COLO668 (cell line): ENCODE data around the gene PRAC2.
A peak's percentile ranks its signal among the peaks of the same experiment; 100 is the strongest.

Experiments used
- DNase-seq: peaks from one replicate; lab custom pipeline; 2025; ENCODE audit not compliant: unreplicated experiment; lab: John Stamatoyannopoulos, UW

The PRAC2 gene

GRCh38 chr17:48719642-48720265 is 3.2 kb upstream of the PRAC2 start:
- no peak for DNase-seq

- no peak for DNase-seq
Observed at GRCh38 chr17:48720266-48721008, 2.5 kb upstream of the PRAC2 start.

GRCh38 chr17:48721009-48721402 is 2.0 kb upstream of the PRAC2 start:
- no peak for DNase-seq

GRCh38 chr17:48722201-48722907 is 631 bp upstream of the PRAC2 start, which contains the start of gene PRAC1:
PRAC1 (minus strand) TSS chr17:48722518; CDS start chr17:48722392, 126 bp downstream.
- no peak for DNase-seq

- peak; percentile 22 for DNase-seq
Observed at GRCh38 chr17:48723423-48724250, 652 bp downstream of the PRAC2 start.

GRCh38 chr17:48724251-48725003 is 1.4 kb downstream of the PRAC2 start:
- DNase-seq = peak; percentile 65

GRCh38 chr17:48725004-48725287 is 2.0 kb downstream of the PRAC2 start:
- no peak for DNase-seq

GRCh38 chr17:48725288-48726064 is 2.5 kb downstream of the PRAC2 start:
- no peak for DNase-seq

- DNase-seq = no peak
Observed at GRCh38 chr17:48726114-48726915, 3.3 kb downstream of the PRAC2 start.

GRCh38 chr17:48726916-48727286 is 3.9 kb downstream of the PRAC2 start:
- DNase-seq = no peak

- DNase-seq = no peak
Observed at GRCh38 chr17:48727415-48728175, 4.6 kb downstream of the PRAC2 start.

- DNase-seq = peak; percentile 5
Observed at GRCh38 chr17:48728232-48729231, 5.5 kb downstream of the PRAC2 start, which contains the start of gene HOXB13. HOXB13 (minus strand) TSS chr17:48728750; CDS start chr17:48728593, 157 bp downstream.

GRCh38 chr17:48729335-48730239 is 6.6 kb downstream of the PRAC2 start:
- no peak for DNase-seq

- no peak for DNase-seq
Observed at GRCh38 chr17:48730240-48730550, 7.2 kb downstream of the PRAC2 start.

- DNase-seq = no peak
Observed at GRCh38 chr17:48731355-48731754, 8.4 kb downstream of the PRAC2 start.
